IMR-90 (cell line): ENCODE measurements around the gene ITIH4. TPM values are rescaled to one million over a fixed set of nuclear protein-coding genes. Genes with fewer than 3 reads are reported as not detected.

Source experiments
- ATAC-seq: fragments of 200-7000 bp; cut with Tn5 transposase; 2 replicates; pipeline ENCODE4 v1.9.1; 2020; ENCODE audit warnings: low read depth, mild to moderate bottlenecking, moderate library complexity
- BruUV-seq: library from RNA; stranded (reverse); fragments of 400-500 nt; replicated peaks from 2 replicates; lab custom pipeline; 2021; lab: Mats Ljungman, UMichigan
- CTCF ChIA-PET: fragments of 300-600 bp; formaldehyde crosslinking; extraction: SDS; loops from one replicate; lab custom pipeline; 2021; ENCODE audit warnings: antibody characterized with exemption; lab: Yijun Ruan, JAX
- POLR2A ChIA-PET: fragments of 300-600 bp; sonication (Branson Sonifier 250); formaldehyde crosslinking; loops from one replicate; lab custom pipeline; 2022; ENCODE audit warnings: antibody characterized with exemption; ENCODE audit not compliant: unreplicated experiment; lab: Charles Lee
- DNase-seq: peaks from one replicate; pipeline ENCODE4 v3.0.0; 2013
- H2AFZ ChIP-seq: replicated peaks from 2 replicates; pipeline ENCODE3; 2013; ENCODE audit warnings: low read length, mild to moderate bottlenecking; ENCODE audit not compliant: poor library complexity
- H2AK5ac ChIP-seq: 2 replicates; pipeline ENCODE4 v1.6.1; 2013; ENCODE audit warnings: low read depth, low read length, inconsistent platforms
- H2AK9ac ChIP-seq: replicated peaks from 2 replicates; pipeline ENCODE3; 2013; ENCODE audit warnings: mild to moderate bottlenecking, low read depth, low read length, moderate library complexity; ENCODE audit not compliant: poor library complexity
- H2BK120ac ChIP-seq: 2 replicates; pipeline ENCODE4 v1.6.1; 2013; ENCODE audit warnings: low read depth, low read length, inconsistent platforms
- H2BK15ac ChIP-seq: 3 replicates; pipeline ENCODE4 v1.6.1; 2013; ENCODE audit warnings: low read depth, low read length, inconsistent platforms
- H2BK20ac ChIP-seq: 2 replicates; pipeline ENCODE4 v1.6.1; 2013; ENCODE audit warnings: low read depth, mild to moderate bottlenecking, inconsistent platforms, low read length, moderate library complexity
- H2BK5ac ChIP-seq: 2 replicates; pipeline ENCODE4 v1.6.1; 2013; ENCODE audit warnings: mild to moderate bottlenecking, low read depth, low read length, inconsistent platforms; ENCODE audit not compliant: poor library complexity, severe bottlenecking
- H3K14ac ChIP-seq: replicated peaks from 2 replicates; pipeline ENCODE4 v1.6.1; 2013; ENCODE audit warnings: low read depth, low read length, inconsistent platforms
- H3K18ac ChIP-seq: 2 replicates; pipeline ENCODE4 v1.6.1; 2013; ENCODE audit warnings: low read depth, low read length, control low read depth
- H3K23ac ChIP-seq: 2 replicates; pipeline ENCODE4 v1.6.1; 2013; ENCODE audit warnings: low read depth, low read length, inconsistent platforms
- H3K27ac ChIP-seq: 2 replicates; pipeline ENCODE4 v1.5.1; 2013; ENCODE audit warnings: mild to moderate bottlenecking, control low read depth, low read length; ENCODE audit not compliant: insufficient read depth
- H3K27me3 ChIP-seq: 2 replicates; pipeline ENCODE4 v1.6.1; 2013; ENCODE audit warnings: low read length; ENCODE audit not compliant: control insufficient read depth, insufficient read depth
- H3K36me3 ChIP-seq: 2 replicates; pipeline ENCODE4 v1.6.1; 2013; ENCODE audit warnings: low read length, mixed read lengths; ENCODE audit not compliant: control insufficient read depth, insufficient read depth
- H3K4ac ChIP-seq: 2 replicates; pipeline ENCODE4 v1.6.1; 2013; ENCODE audit warnings: low read depth, low read length, inconsistent platforms
- H3K4me1 ChIP-seq: 2 replicates; pipeline ENCODE4 v1.6.1; 2013; ENCODE audit warnings: low read length, mixed read lengths; ENCODE audit not compliant: control insufficient read depth, insufficient read depth
- H3K4me2 ChIP-seq: 2 replicates; pipeline ENCODE4 v1.6.1; 2013; ENCODE audit warnings: low read depth, mild to moderate bottlenecking, control low read depth, low read length, moderate library complexity
- H3K4me3 ChIP-seq: 2 replicates; pipeline ENCODE4 v1.5.1; 2013; ENCODE audit warnings: low read depth, mild to moderate bottlenecking, control low read depth, low read length, moderate library complexity; ENCODE audit not compliant: insufficient read depth
- H3K56ac ChIP-seq: 2 replicates; pipeline ENCODE4 v1.6.1; 2013; ENCODE audit warnings: low read length, inconsistent platforms; ENCODE audit not compliant: insufficient read depth; ENCODE audit errors: extremely low read depth
- H3K79me1 ChIP-seq, 2 experiments: 2 replicates each; pipeline ENCODE4 v1.6.1; 2013; ENCODE audit warnings: low read length in 2 of 2, inconsistent platforms in 1 of 2, low read depth in 1 of 2
- H3K9ac ChIP-seq: 2 replicates; pipeline ENCODE4 v1.6.1; 2013; ENCODE audit warnings: low read depth, low read length, control low read depth
- H3K9me1 ChIP-seq: 2 replicates; pipeline ENCODE4 v1.6.1; 2013; ENCODE audit warnings: low read length, inconsistent platforms; ENCODE audit not compliant: insufficient read depth
- H3K9me3 ChIP-seq: 2 replicates; pipeline ENCODE4 v1.6.1; 2013; ENCODE audit warnings: low read length; ENCODE audit not compliant: control insufficient read depth, insufficient read depth
- H4K20me1 ChIP-seq: 2 replicates; pipeline ENCODE4 v1.6.1; 2013; ENCODE audit warnings: low read length, inconsistent platforms; ENCODE audit not compliant: insufficient read depth
- H4K5ac ChIP-seq: 2 replicates; pipeline ENCODE4 v1.6.1; 2013; ENCODE audit warnings: mild to moderate bottlenecking, low read depth, low read length, control low read depth
- H4K8ac ChIP-seq, 2 experiments: 2 replicates each; pipeline ENCODE4 v1.6.1; 2013; ENCODE audit warnings: low read depth in 2 of 2, low read length in 2 of 2, control low read depth in 1 of 2, inconsistent platforms in 1 of 2
- H4K91ac ChIP-seq: 2 replicates; pipeline ENCODE4 v1.6.1; 2013; ENCODE audit warnings: low read depth, low read length, inconsistent platforms; ENCODE audit not compliant: insufficient read depth
- FOS ChIP-seq: fragments of 150-350 bp; IDR thresholded peaks from 2 replicates; pipeline ENCODE4 v1.6.1; 2016; ENCODE audit warnings: low read depth, low read length
- MXI1 ChIP-seq: IDR thresholded peaks from 2 replicates; pipeline ENCODE4 v1.6.1; 2012; ENCODE audit warnings: low read depth, mild to moderate bottlenecking, low read length, moderate library complexity, borderline replicate concordance
- WGBS, 2 experiments: methylation state at CpG; one replicate each; pipeline versions ENCODE4 v1.1.5 to v1.1.7; 2013; ENCODE audit warnings: missing lambda C conversion rate in 2 of 2; ENCODE audit not compliant: insufficient read length in 1 of 2; ENCODE audit errors: extremely low coverage in 2 of 2; 5-methylcytosine and 5-hydroxymethylcytosine counted together
- dilution Hi-C: fragments of 300-500 bp; cut with HindIII; formaldehyde crosslinking; loops from one replicate; pipeline ENCODE4 v1.14.3; 2018; ENCODE audit warnings: low sequenced_read_pairs; ENCODE audit not compliant: unreplicated experiment
- in situ Hi-C: fragments of 300-500 bp; cut with MboI; formaldehyde crosslinking; loops from 3 replicates; pipeline ENCODE4 v1.14.3; 2019; ENCODE audit warnings: low sequenced_read_pairs, inconsistent platforms, mixed read lengths
- intact Hi-C: fragments of 100-400 bp; cut with micrococcal nuclease; formaldehyde crosslinking; loops from 2 replicates; pipeline ENCODE4 v1.10.0; 2022
- polyA plus RNA-seq, 3 experiments: library from polyadenylated mRNA; depleted of rRNA; stranded (reverse); fragments of >200 nt; gene quantifications; 2 replicates each; pipeline ENCODE4 v1.2.3, GENCODE V29; 2012; ENCODE audit warnings: low replicate concordance in 1 of 3
- total RNA-seq: library from RNA; depleted of rRNA; stranded (reverse); fragments of >200 nt; gene quantifications from 2 replicates; pipeline ENCODE4 v1.2.3, GENCODE V29; 2012
- TF ChIP-seq, protein P1 (sequence below): fragments of 150-350 bp; IDR thresholded peaks from 2 replicates; pipeline ENCODE4 v1.6.1; 2017; ENCODE audit warnings: mild to moderate bottlenecking, antibody characterized with exemption, low read length, low read depth

The ITIH4 gene
- total and polyA plus RNA-seq, 2 of the 4 experiments (the other 2 are of a cell fraction), result 0.26 to 0.36 TPM

- Histone ChIP-seq H3K4me1 (peaks cover 4% of the 10 kb centered on the region; the same call in 1 of the 2 replicates), H2BK15ac (no peak overlapping the region), H4K5ac (no peak overlapping the region), H3K9me1 (peaks cover 4% of the 10 kb centered on the region; the same call in 1 of the 2 replicates), H3K79me1 (no peaks in the 10 kb centered on the region; a peak in 1 of 4 replicates), H4K91ac (no peak overlapping the region), H3K4me2 (no peak overlapping the region), H3K23ac (no peak overlapping the region), H2BK20ac (no peak overlapping the region), H3K9ac (no peak overlapping the region), H3K18ac (no peak overlapping the region), H3K4ac (no peak overlapping the region), H2BK5ac (no peak overlapping the region), H3K14ac (no peak overlapping the region), H3K4me3 (no peak overlapping the region), H3K36me3 (peaks cover 15% of the 10 kb centered on the region), H4K20me1 (no peaks in the 10 kb centered on the region; the same call in 1 of the 2 replicates), H3K27me3 (no peaks in the 10 kb centered on the region), H2AK5ac (no peak overlapping the region), H3K27ac (no peak overlapping the region), H4K8ac (no peak overlapping the region), H2AFZ (no peak overlapping the region), H2BK120ac (no peak overlapping the region), H2AK9ac (peak overlapping the region; percentile 71), H3K9me3 (no peaks in the 10 kb centered on the region), H3K56ac (no peak overlapping the region)
- ATAC-seq, result no peak
- DNase-seq, result no peak
- TF ChIP-seq, protein P1, sequence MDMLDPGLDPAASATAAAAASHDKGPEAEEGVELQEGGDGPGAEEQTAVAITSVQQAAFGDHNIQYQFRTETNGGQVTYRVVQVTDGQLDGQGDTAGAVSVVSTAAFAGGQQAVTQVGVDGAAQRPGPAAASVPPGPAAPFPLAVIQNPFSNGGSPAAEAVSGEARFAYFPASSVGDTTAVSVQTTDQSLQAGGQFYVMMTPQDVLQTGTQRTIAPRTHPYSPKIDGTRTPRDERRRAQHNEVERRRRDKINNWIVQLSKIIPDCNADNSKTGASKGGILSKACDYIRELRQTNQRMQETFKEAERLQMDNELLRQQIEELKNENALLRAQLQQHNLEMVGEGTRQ, result no peak
- no peak for TF ChIP-seq MXI1
- TF ChIP-seq FOS, result no peak
- ChIA-PET POLR2A (interaction anchor here (0.5 kb wide), 1 partner anchor 28 kb away, joined by 6 read pairs; no protein-coding TSS in a partner anchor), CTCF (no interaction called here)
- dilution Hi-C loops, result no loop called here
- no TSS peak for BruUV-seq
- intact Hi-C loops, result no loop called here
- 84% methylated on average over 7 of the region's 20 CpGs; no CpG with 5 or more reads in 1 of the 2 experiments for WGBS, 2 experiments
- in situ Hi-C loops, result no loop called here
Measured at GRCh38 chr3:52843108-52843865, 12.8 kb upstream of the ITIH4 start.
